ENCODE results near the gene ZNF443. TPM values are rescaled to one million over a fixed set of nuclear protein-coding genes. Genes with fewer than 3 reads are reported as not detected.
A peak's percentile ranks its signal among the peaks of the same experiment; 100 is the strongest.
"Not testable (repeated sequence)": the region's sequence is repeated elsewhere in the genome, so short reads cannot be mapped to it uniquely, and the experiment has no call there.

Gene ZNF443
- total RNA-seq, 5 donors from 2014 or later (not counting 1 experiment from before 2014, with no cell fraction given), result 3.9 to 6.2 (median 4.5) TPM

- peaks cover 45 to 50% (median 46%) of the 10 kb centered on the region in 3 donors for H3K4me1 Mint-ChIP-seq
- Histone ChIP-seq H3K4me3 (ENCODE audit: control insufficient read depth in 1 of 2, extremely low read depth in 1 of 2, low read length in 1 of 2) (no peak overlapping the region), H3K4me1 (ENCODE audit: control insufficient read depth in 1 of 2, extremely low read depth in 1 of 2, insufficient read depth in 2 of 2, low read length in 2 of 2) (peaks cover 22 to 44% of the 10 kb centered on the region in 2 experiments), H3K9me3 (no peaks in the 10 kb centered on the region), H3K27me3 (replicated peaks in 1 of 2; ENCODE audit: control insufficient read depth in 2 of 2, extremely low read depth in 1 of 2, insufficient read depth in 2 of 2, low read length in 1 of 2) (no peaks in the 10 kb centered on the region), H3K27ac (ENCODE audit: low read length) (peak overlapping the region; percentile 10), H3K36me3 (ENCODE audit: control insufficient read depth in 2 of 2, extremely low read depth in 1 of 2, insufficient read depth in 1 of 2, low read length in 1 of 2) (no peaks in the 10 kb centered on the region)
- no peaks in the 10 kb centered on the region for H3K36me3 Mint-ChIP-seq
- 100% methylated on average over 1 of the region's 2 CpGs for WGBS (ENCODE audit: insufficient coverage)
- peak overlapping the region; percentile 4 to 92 (median 52) for H3K4me3 Mint-ChIP-seq
- peak overlapping the region; percentile 69 to 78 for H3K27ac Mint-ChIP-seq
- ATAC-seq (replicated peaks in 1 of 4) (no peak), DNase-seq (no peak)
- ChIA-PET POLR2A (interaction anchor here in 1 of 2 donors (0.6 kb wide), 1 partner anchor 33 kb away, joined by 6 read pairs; no protein-coding TSS in a partner anchor), CTCF (interaction anchor here in 1 of 2 donors (0.6 kb wide), 1 partner anchor 559 kb away, joined by 3 read pairs; no protein-coding TSS in a partner anchor)
- no peaks in the 10 kb centered on the region for H3K9me3 Mint-ChIP-seq
- no peaks in the 10 kb centered on the region for H3K27me3 Mint-ChIP-seq
These were observed 41.7 kb upstream of the ZNF443 start for GRCh38 chr19:12482509-12482886.

GRCh38 chr19:12481781-12482508 is 41.1 kb upstream of the ZNF443 start:
- H3K4me1 Mint-ChIP-seq, result peaks cover 45 to 50% (median 46%) of the 10 kb centered on the region in 3 donors
- POLR2A ChIA-PET, result no interaction called here

GRCh38 chr19:12478234-12478941 is 37.6 kb upstream of the ZNF443 start:
- ChIA-PET CTCF (interaction anchor here in 1 of 2 donors (0.5 kb wide), 1 partner anchor 64 kb away, joined by 3 read pairs; no protein-coding TSS in a partner anchor), POLR2A (no interaction called here)
- ATAC-seq (replicated peaks in 1 of 4), result peak; percentile 31 to 84 (median 50)
- Histone ChIP-seq H3K36me3 (ENCODE audit: control insufficient read depth in 2 of 2, extremely low read depth in 1 of 2, insufficient read depth in 1 of 2, low read length in 1 of 2) (no peaks in the 10 kb centered on the region), H3K4me1 (ENCODE audit: control insufficient read depth in 1 of 2, extremely low read depth in 1 of 2, insufficient read depth in 2 of 2, low read length in 2 of 2) (peaks cover 14 to 26% of the 10 kb centered on the region in 2 experiments), H3K27ac (ENCODE audit: low read length) (no peak overlapping the region), H3K27me3 (replicated peaks in 1 of 2; ENCODE audit: control insufficient read depth in 2 of 2, extremely low read depth in 1 of 2, insufficient read depth in 2 of 2, low read length in 1 of 2) (no peaks in the 10 kb centered on the region), H3K9me3 (no peaks in the 10 kb centered on the region), H3K4me3 (ENCODE audit: control insufficient read depth in 1 of 2, extremely low read depth in 1 of 2, low read length in 1 of 2) (no peak overlapping the region)
- H3K27ac Mint-ChIP-seq, result peak overlapping the region; percentile 62 to 86
- WGBS (ENCODE audit: insufficient coverage), result 41% methylated on average over 3 of the region's 5 CpGs
- H3K36me3 Mint-ChIP-seq, result peaks cover 10% of the 10 kb centered on the region
- H3K9me3 Mint-ChIP-seq, result no peaks in the 10 kb centered on the region
- peak in 3 of 35 experiments; percentile 3 to 41 (median 9) for DNase-seq
- peak overlapping the region in 1 of 3 donors; percentile 9 for H3K4me3 Mint-ChIP-seq
- no peaks in the 10 kb centered on the region for H3K27me3 Mint-ChIP-seq
- H3K4me1 Mint-ChIP-seq, result peaks cover 37 to 45% (median 41%) of the 10 kb centered on the region in 3 donors

More at GRCh38 chr19:12481781-12482508, 41.1 kb upstream of the ZNF443 start:
- H3K27me3 Mint-ChIP-seq, result no peaks in the 10 kb centered on the region
- H3K27ac Mint-ChIP-seq, result peak overlapping the region; percentile 69 to 88
- Histone ChIP-seq H3K36me3 (ENCODE audit: control insufficient read depth in 2 of 2, extremely low read depth in 1 of 2, insufficient read depth in 1 of 2, low read length in 1 of 2) (no peaks in the 10 kb centered on the region), H3K4me1 (ENCODE audit: control insufficient read depth in 1 of 2, extremely low read depth in 1 of 2, insufficient read depth in 2 of 2, low read length in 2 of 2) (peaks cover 22 to 44% of the 10 kb centered on the region in 2 experiments), H3K27me3 (replicated peaks in 1 of 2; ENCODE audit: control insufficient read depth in 2 of 2, extremely low read depth in 1 of 2, insufficient read depth in 2 of 2, low read length in 1 of 2) (no peaks in the 10 kb centered on the region), H3K9me3 (no peaks in the 10 kb centered on the region), H3K4me3 (ENCODE audit: control insufficient read depth in 1 of 2, extremely low read depth in 1 of 2, low read length in 1 of 2) (no peak overlapping the region), H3K27ac (ENCODE audit: low read length) (peak overlapping the region; percentile 10)
- no peaks in the 10 kb centered on the region for H3K36me3 Mint-ChIP-seq
- WGBS (ENCODE audit: insufficient coverage), result 86% methylated on average over 1 of the region's 4 CpGs
- CTCF ChIA-PET, result interaction anchor here in 1 of 2 donors (0.6 kb wide), 1 partner anchor 1099 kb away, joined by 3 read pairs; no protein-coding TSS in a partner anchor
- H3K4me3 Mint-ChIP-seq, result peak overlapping the region; percentile 4 to 92 (median 52)
- ATAC-seq (replicated peaks in 1 of 4) (no peak), DNase-seq (no peak)
- H3K9me3 Mint-ChIP-seq, result no peaks in the 10 kb centered on the region

GRCh38 chr19:12467651-12468050 is 26.8 kb upstream of the ZNF443 start:
- H3K4me3 Mint-ChIP-seq; DNase-seq; H3K4me1 Mint-ChIP-seq; H3K27me3 ChIP-seq (replicated peaks in 1 of 2; ENCODE audit: control insufficient read depth in 2 of 2, extremely low read depth in 1 of 2, insufficient read depth in 2 of 2, low read length in 1 of 2); H3K27ac ChIP-seq (ENCODE audit: low read length); ATAC-seq (replicated peaks in 1 of 4); H3K27me3 Mint-ChIP-seq; CTCF ChIA-PET; POLR2A ChIA-PET; H3K4me1 ChIP-seq (ENCODE audit: control insufficient read depth in 1 of 2, extremely low read depth in 1 of 2, insufficient read depth in 2 of 2, low read length in 2 of 2); H3K4me3 ChIP-seq (ENCODE audit: control insufficient read depth in 1 of 2, extremely low read depth in 1 of 2, low read length in 1 of 2); H3K27ac Mint-ChIP-seq: not testable (repeated sequence)
- Mint-ChIP-seq H3K36me3 (peaks cover 54% of the 10 kb centered on the region), H3K9me3 (peaks cover 10 to 31% (median 27%) of the 10 kb centered on the region in 3 donors)
- Histone ChIP-seq H3K9me3 (peaks cover 28% of the 10 kb centered on the region), H3K36me3 (ENCODE audit: control insufficient read depth in 2 of 2, extremely low read depth in 1 of 2, insufficient read depth in 1 of 2, low read length in 1 of 2) (peaks cover 12 to 26% of the 10 kb centered on the region in 2 donors)
- 95% methylated on average over 7 of the region's 33 CpGs for WGBS (ENCODE audit: insufficient coverage)

GRCh38 chr19:12465211-12465610 is 24.4 kb upstream of the ZNF443 start:
- H3K4me1 Mint-ChIP-seq, result no peaks in the 10 kb centered on the region
- H3K9me3 Mint-ChIP-seq, result peaks cover 9 to 39% (median 31%) of the 10 kb centered on the region in 3 donors
- H3K36me3 Mint-ChIP-seq, result peaks cover 58% of the 10 kb centered on the region
- H3K27ac ChIP-seq (ENCODE audit: low read length), result no peak overlapping the region
- no peaks in the 10 kb centered on the region for H3K27me3 Mint-ChIP-seq
- H3K27me3 ChIP-seq (replicated peaks in 1 of 2; ENCODE audit: control insufficient read depth in 2 of 2, extremely low read depth in 1 of 2, insufficient read depth in 2 of 2, low read length in 1 of 2), result no peaks in the 10 kb centered on the region
- no peak for ATAC-seq (replicated peaks in 1 of 4)
- peaks cover 34% of the 10 kb centered on the region for H3K9me3 ChIP-seq
- H3K4me1 ChIP-seq (ENCODE audit: control insufficient read depth in 1 of 2, extremely low read depth in 1 of 2, insufficient read depth in 2 of 2, low read length in 2 of 2), result no peaks in the 10 kb centered on the region
- no peak overlapping the region for H3K27ac Mint-ChIP-seq
- WGBS (ENCODE audit: insufficient coverage), result no CpG with 5 or more reads among the region's 5 CpGs
- POLR2A ChIA-PET, result interaction anchor here in 1 of 2 donors (0.6 kb wide), 1 partner anchor 440 kb away, joined by 7 read pairs; no protein-coding TSS in a partner anchor
- no peak for DNase-seq
- no peak overlapping the region for H3K4me3 ChIP-seq (ENCODE audit: control insufficient read depth in 1 of 2, extremely low read depth in 1 of 2, low read length in 1 of 2)
- CTCF ChIA-PET, result no interaction called here
- H3K4me3 Mint-ChIP-seq, result no peak overlapping the region
- H3K36me3 ChIP-seq (ENCODE audit: control insufficient read depth in 2 of 2, extremely low read depth in 1 of 2, insufficient read depth in 1 of 2, low read length in 1 of 2), result peaks cover 12 to 26% of the 10 kb centered on the region in 2 donors

GRCh38 chr19:12464769-12465168 is 23.9 kb upstream of the ZNF443 start:
- Histone ChIP-seq H3K4me1 (ENCODE audit: control insufficient read depth in 1 of 2, extremely low read depth in 1 of 2, insufficient read depth in 2 of 2, low read length in 2 of 2) (no peaks in the 10 kb centered on the region), H3K27me3 (replicated peaks in 1 of 2; ENCODE audit: control insufficient read depth in 2 of 2, extremely low read depth in 1 of 2, insufficient read depth in 2 of 2, low read length in 1 of 2) (no peaks in the 10 kb centered on the region), H3K36me3 (ENCODE audit: control insufficient read depth in 2 of 2, extremely low read depth in 1 of 2, insufficient read depth in 1 of 2, low read length in 1 of 2) (peaks cover 12 to 26% of the 10 kb centered on the region in 2 donors), H3K27ac (ENCODE audit: low read length) (no peak overlapping the region), H3K9me3 (peaks cover 37% of the 10 kb centered on the region), H3K4me3 (ENCODE audit: control insufficient read depth in 1 of 2, extremely low read depth in 1 of 2, low read length in 1 of 2) (no peak overlapping the region)
- Mint-ChIP-seq H3K27ac (no peak overlapping the region), H3K27me3 (no peaks in the 10 kb centered on the region), H3K4me1 (no peaks in the 10 kb centered on the region), H3K4me3 (no peak overlapping the region), H3K9me3 (peaks cover 6 to 37% (median 31%) of the 10 kb centered on the region in 3 donors), H3K36me3 (peaks cover 55% of the 10 kb centered on the region)
- ChIA-PET POLR2A (no interaction called here), CTCF (no interaction called here)
- ATAC-seq (replicated peaks in 1 of 4) (no peak), DNase-seq (no peak)
- no CpG with 5 or more reads among the region's 3 CpGs for WGBS (ENCODE audit: insufficient coverage)
